MM.1S (cell line): Measurements from ENCODE around the gene AKAP6.

Experiments used
- DNase-seq: peaks from one replicate; pipeline ENCODE4 v3.0.0-alpha.2; 2015
- H2AFZ ChIP-seq: fragments of 300-600 bp; sonication (generic); 2 replicates; pipeline ENCODE4 v1.6.0; 2016; ENCODE audit warnings: antibody characterized with exemption, low read length
- H3F3A ChIP-seq: fragments of 300-600 bp; sonication (generic); 2 replicates; pipeline ENCODE4 v1.6.1; 2016; ENCODE audit warnings: mild to moderate bottlenecking, antibody characterized with exemption, low read length, moderate library complexity, mixed read lengths; ENCODE audit not compliant: insufficient read depth
- H3K27ac ChIP-seq: fragments of 300-600 bp; sonication (generic); 2 replicates; pipeline ENCODE4 v1.5.1; 2016; ENCODE audit warnings: mild to moderate bottlenecking, low read length
- H3K27me3 ChIP-seq: fragments of 300-600 bp; sonication (generic); replicated peaks from 2 replicates; pipeline ENCODE4 v1.6.0; 2016; ENCODE audit warnings: low read length; ENCODE audit not compliant: insufficient read depth
- H3K36me3 ChIP-seq: fragments of 300-600 bp; sonication (generic); replicated peaks from 2 replicates; pipeline ENCODE4 v1.6.1; 2016; ENCODE audit warnings: mild to moderate bottlenecking, low read length, mixed read lengths; ENCODE audit not compliant: insufficient read depth
- H3K4me1 ChIP-seq: fragments of 300-600 bp; sonication (generic); 2 replicates; pipeline ENCODE4 v1.6.1; 2016; ENCODE audit warnings: low read length, mixed read lengths
- H3K4me2 ChIP-seq: fragments of 300-600 bp; sonication (generic); 2 replicates; pipeline ENCODE4 v1.6.0; 2016; ENCODE audit warnings: low read depth, low read length
- H3K4me3 ChIP-seq: fragments of 300-600 bp; sonication (generic); 2 replicates; pipeline ENCODE4 v1.5.1; 2016; ENCODE audit warnings: low read length, mixed read lengths
- H3K79me2 ChIP-seq: fragments of 300-600 bp; sonication (generic); 2 replicates; pipeline ENCODE4 v1.6.1; 2016; ENCODE audit warnings: mixed run types, low read length, mixed read lengths
- H3K9ac ChIP-seq: fragments of 300-600 bp; sonication (generic); 2 replicates; pipeline ENCODE4 v1.6.1; 2016; ENCODE audit warnings: low read length, mixed read lengths
- H3K9me2 ChIP-seq: fragments of 300-600 bp; sonication (generic); replicated peaks from 2 replicates; pipeline ENCODE4 v1.6.1; 2016; ENCODE audit warnings: mild to moderate bottlenecking, low read length, mixed read lengths; ENCODE audit not compliant: insufficient read depth
- H3K9me3 ChIP-seq: fragments of 300-600 bp; sonication (generic); replicated peaks from 2 replicates; pipeline ENCODE4 v1.6.1; 2016; ENCODE audit warnings: mild to moderate bottlenecking, low read length, mixed read lengths; ENCODE audit not compliant: insufficient read depth
- H4K20me1 ChIP-seq: fragments of 300-600 bp; sonication (generic); 2 replicates; pipeline ENCODE4 v1.6.1; 2016; ENCODE audit warnings: mild to moderate bottlenecking, low read length, moderate library complexity, mixed read lengths; ENCODE audit not compliant: insufficient read depth
- CTCF ChIP-seq: fragments of 300-600 bp; sonication (generic); IDR thresholded peaks from 2 replicates; pipeline ENCODE4 v1.5.1; 2016; ENCODE audit warnings: antibody characterized with exemption, low read length, mixed read lengths
- EZH2 ChIP-seq: fragments of 300-600 bp; sonication (generic); optimal IDR thresholded peaks from 2 replicates; pipeline ENCODE3; 2017; ENCODE audit warnings: low read depth, mild to moderate bottlenecking, antibody characterized with exemption, low read length, mixed read lengths
- EZH2phosphoT487 ChIP-seq: fragments of 300-600 bp; sonication (generic); IDR thresholded peaks from 2 replicates; pipeline ENCODE4 v1.6.1; 2018; ENCODE audit warnings: antibody characterized with exemption, low read length

Gene AKAP6

GRCh38 chr14:32510815-32511214 is 181.7 kb downstream of the AKAP6 start:
- TF ChIP-seq CTCF = no peak
- no peak for TF ChIP-seq EZH2phosphoT487
- TF ChIP-seq EZH2 = no peak
- Histone ChIP-seq H3F3A (no peaks in the 10 kb centered on the region), H3K4me1 (no peaks in the 10 kb centered on the region)

GRCh38 chr14:32512348-32512747 is 183.2 kb downstream of the AKAP6 start:
- TF ChIP-seq CTCF = no peak
- TF ChIP-seq EZH2phosphoT487 = no peak
- no peak for TF ChIP-seq EZH2
- no peak overlapping the region for H3K4me2 ChIP-seq
- no peaks in the 10 kb centered on the region for H4K20me1 ChIP-seq
- H3K79me2 ChIP-seq = no peaks in the 10 kb centered on the region
- H3F3A ChIP-seq = no peaks in the 10 kb centered on the region
- H3K9ac ChIP-seq = no peak overlapping the region
- no peaks in the 10 kb centered on the region for H3K27me3 ChIP-seq
- no peak overlapping the region for H3K4me3 ChIP-seq
- no peaks in the 10 kb centered on the region for H3K9me3 ChIP-seq
- no peak for DNase-seq
- H3K4me1 ChIP-seq = no peaks in the 10 kb centered on the region
- no peaks in the 10 kb centered on the region for H3K36me3 ChIP-seq
- no peak overlapping the region for H3K27ac ChIP-seq
- no peaks in the 10 kb centered on the region for H3K9me2 ChIP-seq
- H2AFZ ChIP-seq = no peak overlapping the region

More at GRCh38 chr14:32510815-32511214, 181.7 kb downstream of the AKAP6 start:
- Histone ChIP-seq H3K27ac (no peak overlapping the region), H3K36me3 (no peaks in the 10 kb centered on the region), H3K9me3 (no peaks in the 10 kb centered on the region), H3K9ac (no peak overlapping the region), H3K27me3 (no peaks in the 10 kb centered on the region), H3K4me3 (no peak overlapping the region), H3K79me2 (no peaks in the 10 kb centered on the region), H2AFZ (no peak overlapping the region), H3K4me2 (no peak overlapping the region), H3K9me2 (no peaks in the 10 kb centered on the region), H4K20me1 (no peaks in the 10 kb centered on the region)
- no peak for DNase-seq

- Histone ChIP-seq H3K27ac (no peak overlapping the region), H3K4me2 (no peak overlapping the region), H3K9ac (no peak overlapping the region), H3K27me3 (no peaks in the 10 kb centered on the region), H3K79me2 (no peaks in the 10 kb centered on the region), H3F3A (no peaks in the 10 kb centered on the region), H3K9me2 (no peaks in the 10 kb centered on the region), H3K4me3 (no peak overlapping the region), H3K36me3 (no peaks in the 10 kb centered on the region), H3K4me1 (no peaks in the 10 kb centered on the region), H4K20me1 (no peaks in the 10 kb centered on the region), H3K9me3 (no peaks in the 10 kb centered on the region), H2AFZ (no peak overlapping the region)
- TF ChIP-seq CTCF (no peak), EZH2 (no peak), EZH2phosphoT487 (no peak)
- DNase-seq = no peak
Measured at GRCh38 chr14:32512813-32513212, 183.7 kb downstream of the AKAP6 start.
